HG03135 (cell line): Measurements from ENCODE around the gene SEZ6L.

Source experiments
- ATAC-seq: cut with Tn5 transposase; IDR thresholded peaks from one replicate; pipeline ENCODE4 v1.9.1; 2021; ENCODE audit warnings: mild to moderate bottlenecking, moderate library complexity; ENCODE audit not compliant: unreplicated experiment

SEZ6L gene

GRCh38 chr22:26169315-26170111, at the start of gene SEZ6L:
Gene SEZ6L, plus strand, starts transcription at chr22:26169462. Its CDS starts 208 bp downstream, at chr22:26169670.
- no peak for ATAC-seq

DNA sequence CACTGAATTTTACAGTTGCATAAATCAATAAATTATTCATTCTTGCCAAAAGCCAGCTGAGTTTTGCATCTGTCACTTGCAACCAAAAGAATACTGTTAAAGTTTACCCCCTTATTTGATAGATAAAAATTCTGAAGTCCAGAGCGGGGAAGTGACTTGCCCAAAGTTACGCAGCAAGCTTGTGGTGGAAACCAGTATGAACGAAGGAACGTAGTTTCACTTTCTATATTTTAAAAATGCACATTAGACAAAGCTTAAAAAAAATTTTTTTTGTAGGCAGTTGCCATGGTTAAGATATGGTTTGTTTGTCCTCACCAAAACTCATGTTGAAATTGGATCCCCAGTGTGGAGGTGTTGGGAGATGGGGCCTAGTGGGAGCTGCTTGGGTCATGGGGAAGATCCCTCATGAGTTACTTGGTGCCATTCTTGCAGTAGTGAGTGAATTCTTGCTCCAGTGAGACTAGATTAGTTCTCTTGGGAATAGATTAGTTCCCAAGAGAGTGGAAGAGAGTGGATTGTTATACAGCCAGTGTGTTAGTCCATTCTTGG, 46.3 kb upstream of the SEZ6L start:
- ATAC-seq, result no peak

GRCh38 chr22:26124991-26125725, 44.1 kb upstream of the SEZ6L start:
- ATAC-seq, result no peak

GRCh38 chr22:26127126-26127525, 42.1 kb upstream of the SEZ6L start:
- no peak for ATAC-seq

DNA sequence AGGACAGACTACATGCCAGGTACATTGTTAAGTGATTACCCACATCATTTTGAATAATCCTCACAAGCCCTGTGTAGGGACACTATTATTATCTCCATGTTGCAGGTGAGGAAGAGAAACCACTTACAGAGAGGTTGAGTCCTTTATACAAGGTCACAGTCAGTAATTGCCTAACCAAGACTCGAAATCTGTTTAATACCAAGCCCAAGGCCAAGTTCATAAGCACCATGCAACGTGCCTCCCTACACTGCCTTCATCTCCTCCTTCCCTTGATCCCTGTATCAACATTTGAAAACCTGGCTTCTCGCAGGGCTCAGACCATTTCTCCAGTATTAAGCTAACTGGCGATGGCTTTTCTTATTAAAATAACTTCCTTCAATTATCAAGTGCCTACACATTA, 41.7 kb upstream of the SEZ6L start:
- ATAC-seq, result no peak

DNA sequence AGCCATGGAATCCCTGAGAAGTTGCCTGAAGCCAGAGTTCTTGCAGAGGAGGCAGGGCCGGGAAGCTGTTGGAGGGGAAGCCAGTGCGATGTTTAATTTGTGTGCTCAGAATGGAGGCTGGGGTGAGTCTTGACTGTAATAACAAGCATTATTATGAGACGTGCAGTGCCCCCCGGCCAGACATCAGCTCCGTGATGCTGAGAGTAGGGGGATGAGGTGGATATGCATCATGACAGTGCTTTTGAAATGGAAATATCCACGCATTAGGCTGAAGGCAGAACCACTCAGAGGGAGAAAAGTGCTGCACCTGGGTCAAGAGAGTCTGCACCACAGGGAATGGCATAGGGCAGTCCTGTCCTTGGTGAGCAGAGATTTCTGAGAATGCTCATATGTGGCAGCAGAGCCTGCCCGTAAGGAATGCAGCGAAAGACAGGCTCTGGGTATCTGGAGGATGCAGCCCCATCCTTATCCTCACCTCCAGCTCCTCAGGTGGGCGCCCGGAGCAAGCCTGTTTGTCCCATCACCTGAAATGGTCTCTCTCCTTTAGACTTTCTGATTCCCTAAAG, 37.6 kb upstream of the SEZ6L start:
- ATAC-seq, result no peak

DNA sequence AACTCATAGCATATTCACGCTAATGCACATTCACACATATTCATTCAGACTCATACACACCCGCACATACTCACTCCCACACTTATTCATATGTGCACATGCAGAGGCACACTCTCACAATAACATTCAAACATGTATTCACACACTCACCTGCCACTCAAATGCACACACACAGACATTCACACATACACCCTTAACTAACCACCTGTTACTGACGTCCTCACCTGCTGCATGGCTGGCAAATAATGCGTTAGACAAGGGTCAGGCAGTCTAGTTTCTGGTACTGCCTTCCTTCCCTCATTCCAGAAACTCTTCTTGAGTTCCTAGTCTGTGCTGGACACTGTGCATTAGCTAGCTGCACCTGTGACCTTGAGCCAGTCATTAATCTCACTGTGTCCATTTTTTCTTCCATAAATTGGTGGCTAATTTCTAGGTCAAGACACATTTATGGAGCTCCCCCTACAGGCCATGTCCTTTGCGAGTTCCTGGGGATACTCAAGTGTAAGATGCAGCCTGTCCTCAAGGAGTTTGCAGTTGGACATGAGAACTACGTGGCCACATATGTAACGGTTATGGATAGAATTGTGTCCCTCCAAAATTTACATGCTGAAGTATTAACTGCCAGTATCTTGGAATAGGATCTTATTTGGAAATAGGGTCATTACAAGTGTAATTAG, 34.5 kb upstream of the SEZ6L start:
- ATAC-seq, result no peak

DNA sequence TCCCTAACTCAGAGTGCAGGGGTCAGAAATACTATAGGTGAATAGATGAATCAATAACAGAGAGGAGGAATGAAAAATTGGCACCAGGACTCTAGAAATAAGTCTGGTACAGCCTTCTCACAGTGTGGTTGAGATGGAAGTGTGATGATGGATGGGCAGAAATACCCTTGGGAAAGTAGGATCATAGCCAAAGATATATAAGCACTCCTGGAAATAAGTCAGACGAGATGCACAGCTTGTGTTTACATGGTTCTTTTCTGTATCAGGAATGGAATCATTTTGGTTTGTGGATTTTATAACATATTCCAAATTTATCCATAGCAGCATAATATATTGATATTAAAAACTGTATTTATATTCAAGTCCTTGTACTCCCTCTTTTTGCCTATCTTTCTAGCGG, 33.5 kb upstream of the SEZ6L start:
- no peak for ATAC-seq

DNA sequence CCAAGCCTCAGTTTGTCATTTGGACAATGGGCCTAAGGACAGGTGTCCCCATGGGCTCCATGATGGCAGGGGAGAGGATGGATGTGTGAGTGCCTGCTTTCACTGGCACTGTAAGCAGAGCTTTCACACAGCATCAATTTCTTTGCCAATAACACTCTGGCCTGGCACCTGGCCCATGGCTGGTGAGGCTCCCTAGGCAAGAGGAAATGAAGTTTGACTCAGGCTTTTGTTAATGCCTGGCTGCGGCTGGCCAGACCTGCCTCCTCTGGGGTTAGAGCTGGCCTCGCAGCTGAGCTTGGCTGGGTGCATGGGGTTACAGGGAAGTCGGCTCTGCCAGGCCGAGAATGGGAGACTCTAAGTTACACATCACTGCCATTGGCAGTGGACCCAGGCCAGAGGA, 30.0 kb upstream of the SEZ6L start:
- no peak for ATAC-seq

GRCh38 chr22:26141831-26142230, 27.4 kb upstream of the SEZ6L start:
- no peak for ATAC-seq

DNA sequence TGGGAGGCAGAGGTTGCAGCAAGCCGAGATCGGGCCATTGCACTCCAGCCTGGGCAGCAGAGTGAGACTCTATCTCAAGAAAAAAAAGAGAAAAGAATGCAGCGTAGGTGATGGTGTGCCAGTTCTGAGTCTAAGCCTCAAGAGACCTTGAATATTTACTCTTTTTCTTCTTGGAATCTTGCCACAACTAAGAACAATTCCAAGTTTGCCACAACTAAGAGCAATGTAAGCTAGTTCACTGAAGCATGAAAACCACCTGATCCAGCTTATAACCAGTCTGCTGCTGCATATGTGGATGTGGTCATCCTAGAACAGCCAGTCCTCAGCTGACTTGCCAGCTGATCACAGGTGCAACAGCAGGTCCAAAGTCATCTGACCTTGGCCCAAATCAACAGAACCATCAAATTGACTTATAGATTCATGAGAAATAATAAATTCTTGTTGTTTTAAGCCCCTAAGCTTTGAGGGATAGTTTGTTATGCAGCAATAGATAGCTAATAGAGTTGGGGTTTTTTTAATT, 25.4 kb upstream of the SEZ6L start:
- no peak for ATAC-seq

- ATAC-seq, result no peak
Observed at GRCh38 chr22:26159886-26160285, 9.4 kb upstream of the SEZ6L start.

DNA sequence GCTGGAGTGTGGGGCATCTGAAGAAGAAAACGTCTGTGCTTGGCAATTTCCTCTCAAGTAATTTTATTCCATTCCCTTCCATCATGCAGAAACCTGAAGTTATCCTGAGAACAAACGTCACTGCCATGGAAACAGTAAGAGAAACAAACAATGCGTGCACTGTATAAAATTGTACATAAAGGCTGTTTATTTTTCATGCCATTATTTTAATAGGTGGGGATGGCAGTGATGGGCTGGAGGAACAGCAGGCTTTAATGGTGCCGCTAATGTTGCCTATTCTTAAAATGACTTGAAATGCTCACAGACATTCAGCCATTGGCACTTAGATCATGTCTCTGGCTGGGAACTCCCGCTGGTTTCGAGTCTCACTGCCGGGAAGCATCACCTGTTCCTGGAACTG, 7.5 kb upstream of the SEZ6L start:
- no peak for ATAC-seq

GRCh38 chr22:26162926-26163325, 6.3 kb upstream of the SEZ6L start:
- no peak for ATAC-seq

DNA sequence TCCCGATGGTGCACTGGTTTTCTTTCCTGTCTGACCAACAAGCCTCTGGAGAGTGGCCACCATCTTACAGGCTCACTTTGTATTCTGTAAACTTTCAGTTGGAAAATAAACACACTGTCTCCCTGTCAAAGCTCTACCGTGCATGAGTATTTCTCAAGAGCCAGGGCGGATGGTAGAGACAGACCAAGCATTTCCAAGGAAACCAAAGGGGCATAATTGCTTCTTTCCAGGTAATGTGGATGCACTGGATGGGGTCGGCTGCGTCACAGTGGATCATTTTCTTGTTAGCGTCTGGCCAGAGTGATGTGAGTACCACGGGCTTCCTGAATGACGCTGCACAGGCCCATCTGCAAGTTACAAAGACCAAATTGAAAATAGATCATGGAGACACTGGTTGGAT, 5.1 kb upstream of the SEZ6L start:
- no peak for ATAC-seq

GRCh38 chr22:26168330-26168851, 871 bp upstream of the SEZ6L start:
- no peak for ATAC-seq

GRCh38 chr22:26168939-26169314, 335 bp upstream of the SEZ6L start:
- ATAC-seq, result no peak

DNA sequence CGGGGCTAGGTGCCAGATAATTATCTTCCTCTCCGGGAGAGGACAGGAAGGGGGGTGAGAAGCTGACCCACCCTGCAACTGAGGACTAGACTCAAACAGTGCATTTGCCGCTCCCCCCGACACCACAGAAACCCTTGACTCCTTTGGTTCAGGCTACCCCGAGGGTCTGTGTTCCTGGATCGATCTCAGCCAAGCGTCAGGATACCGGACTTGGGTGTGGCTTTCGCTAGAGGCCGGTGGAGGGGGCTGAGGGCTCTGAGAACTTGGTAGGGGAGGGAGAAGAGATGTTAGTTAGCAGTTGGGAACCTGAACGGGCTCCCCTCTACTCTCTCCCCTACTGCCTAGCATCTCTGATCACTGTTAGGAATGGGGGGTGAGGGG, 840 bp downstream of the SEZ6L start:
- no peak for ATAC-seq

DNA sequence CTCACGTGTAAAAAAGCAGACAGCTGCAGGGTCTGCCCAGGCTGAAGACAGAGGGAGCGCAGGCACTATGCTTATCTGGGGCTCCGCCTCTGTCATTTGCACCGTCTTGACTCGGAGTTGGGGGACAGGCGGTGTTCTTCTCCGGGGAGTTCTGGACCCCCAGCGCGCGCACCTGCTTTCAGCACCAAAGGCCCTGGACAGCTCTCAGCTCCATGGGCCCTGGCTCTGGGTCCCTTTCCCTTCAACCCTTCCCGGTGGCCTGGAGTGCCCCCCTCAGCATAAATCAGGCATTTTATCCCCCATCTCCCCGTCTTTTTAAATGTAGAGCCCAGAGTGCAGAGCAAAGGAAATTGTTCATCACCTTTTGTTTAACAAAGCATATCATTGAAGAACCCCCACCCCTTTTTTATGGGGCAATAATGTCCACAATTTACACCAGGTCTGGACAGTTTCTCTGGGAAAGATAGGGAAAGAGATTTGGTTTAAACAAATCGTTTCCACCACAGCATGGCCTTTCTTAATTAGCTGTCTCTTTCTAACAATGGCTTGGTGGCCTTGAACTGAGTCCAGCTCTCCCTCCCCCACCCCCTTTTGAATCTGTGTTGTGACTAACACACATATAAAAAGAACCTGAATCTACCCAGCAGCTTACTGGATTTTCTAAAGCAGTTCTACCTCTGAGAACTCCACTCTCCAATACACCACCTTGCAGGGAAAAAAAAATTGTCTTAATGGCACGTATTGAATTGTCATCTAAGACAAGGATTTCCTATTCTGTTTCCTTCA, 1.7 kb downstream of the SEZ6L start:
- ATAC-seq, result no peak

- ATAC-seq, result no peak
Observed at GRCh38 chr22:26172389-26172990, 3.2 kb downstream of the SEZ6L start.
